HG02973 (cell line): ENCODE results near the gene MMUT.
"Not testable (repeated sequence)": the region's sequence is repeated elsewhere in the genome, so short reads cannot be mapped to it uniquely, and the experiment has no call there.

ENCODE experiments used
- ATAC-seq: cut with Tn5 transposase; IDR thresholded peaks from one replicate; pipeline ENCODE4 v1.9.1; 2021; ENCODE audit warnings: moderate library complexity; ENCODE audit not compliant: unreplicated experiment

Gene MMUT

DNA sequence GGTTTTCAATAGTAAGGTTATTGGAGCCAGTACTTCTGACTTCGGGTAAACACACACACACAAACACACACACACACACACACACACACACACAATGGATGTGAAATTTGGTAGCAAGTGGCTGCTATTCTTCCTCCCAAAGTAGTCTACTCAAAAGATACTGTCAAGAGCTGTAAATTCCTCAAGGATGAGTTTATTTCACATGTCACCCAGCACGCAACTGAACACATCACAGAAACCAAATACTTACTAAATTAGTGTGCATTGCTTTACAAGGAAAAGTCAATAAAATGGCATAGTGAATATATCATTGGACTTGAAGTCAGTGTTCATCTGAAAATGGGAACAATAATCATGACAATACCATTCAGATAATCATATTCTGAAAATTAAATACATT, 32.9 kb downstream of the MMUT start:
- ATAC-seq = no peak

DNA sequence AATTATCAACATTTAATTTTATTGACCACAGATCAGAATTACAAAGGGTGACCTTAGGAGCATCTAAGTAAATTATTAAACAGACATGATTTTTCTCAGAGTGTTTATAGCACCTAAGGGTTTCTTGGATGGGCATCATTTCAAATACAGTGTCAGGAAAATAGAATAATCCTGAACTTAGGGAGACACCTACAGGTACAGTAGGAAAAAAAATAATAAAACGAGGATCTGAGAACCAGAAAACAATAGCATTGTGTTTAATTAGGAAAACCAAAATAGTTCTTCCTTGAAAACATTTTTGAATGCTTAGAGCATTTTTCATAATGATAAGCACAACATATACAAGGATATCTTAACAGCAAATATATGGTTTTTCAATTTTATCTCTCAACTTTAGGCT, 39.2 kb downstream of the MMUT start:
- no peak for ATAC-seq

DNA sequence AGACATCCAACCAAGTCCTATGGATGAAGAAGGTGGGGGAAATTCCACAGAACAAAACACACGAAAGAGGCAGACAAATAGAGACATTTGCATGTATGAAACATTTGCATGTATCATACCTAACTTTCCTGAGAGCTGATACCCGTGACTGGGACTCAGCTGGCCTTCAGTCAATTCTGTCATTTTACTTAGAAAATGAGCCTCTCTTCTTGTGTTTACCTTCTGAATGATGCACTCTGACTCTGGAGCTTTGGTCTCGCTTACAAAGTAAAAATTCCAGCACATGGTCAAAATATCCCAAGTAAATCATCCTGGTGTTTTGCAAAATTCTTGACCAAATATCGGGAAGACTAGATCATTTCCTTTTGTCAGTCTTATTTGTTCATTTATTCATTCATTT, 46.9 kb downstream of the MMUT start:
- no peak for ATAC-seq

DNA sequence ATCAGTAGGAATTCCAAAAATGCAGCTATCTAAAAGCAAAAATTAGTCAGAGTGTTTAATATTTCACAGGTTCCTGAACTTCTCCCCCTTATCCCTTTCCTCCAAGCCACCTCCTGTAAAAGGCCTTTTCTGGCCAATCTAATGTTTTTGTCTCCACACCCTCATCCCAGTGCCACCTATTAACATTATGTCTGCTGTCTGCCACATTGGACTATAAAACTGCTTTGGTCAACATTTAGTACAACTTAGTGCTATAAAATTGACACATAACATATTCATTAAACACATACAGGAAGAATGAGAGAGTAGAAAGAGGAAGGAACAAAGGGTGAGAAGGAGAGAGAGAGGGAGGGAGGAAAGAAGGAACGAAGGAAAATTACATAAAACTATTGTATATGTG, 47.7 kb downstream of the MMUT start:
- no peak for ATAC-seq

DNA sequence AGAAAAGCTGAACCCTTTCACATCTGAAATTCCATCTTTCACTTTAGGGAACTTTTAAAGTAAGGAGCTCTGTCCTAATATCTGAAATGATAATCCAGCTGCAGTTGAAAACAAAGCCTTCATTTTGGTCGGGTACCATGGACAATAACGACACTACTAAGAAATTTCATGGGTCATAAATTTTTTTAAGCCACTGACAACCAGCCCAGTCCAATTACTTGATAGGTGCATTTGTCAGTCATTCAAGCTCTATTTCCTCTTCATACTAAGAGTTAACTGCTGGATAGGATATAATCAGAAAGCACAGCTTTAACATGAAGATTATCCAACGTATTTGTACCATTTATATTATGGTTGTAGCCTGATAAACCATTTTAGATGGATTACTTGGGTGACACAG, 52.5 kb downstream of the MMUT start:
- no peak for ATAC-seq

DNA sequence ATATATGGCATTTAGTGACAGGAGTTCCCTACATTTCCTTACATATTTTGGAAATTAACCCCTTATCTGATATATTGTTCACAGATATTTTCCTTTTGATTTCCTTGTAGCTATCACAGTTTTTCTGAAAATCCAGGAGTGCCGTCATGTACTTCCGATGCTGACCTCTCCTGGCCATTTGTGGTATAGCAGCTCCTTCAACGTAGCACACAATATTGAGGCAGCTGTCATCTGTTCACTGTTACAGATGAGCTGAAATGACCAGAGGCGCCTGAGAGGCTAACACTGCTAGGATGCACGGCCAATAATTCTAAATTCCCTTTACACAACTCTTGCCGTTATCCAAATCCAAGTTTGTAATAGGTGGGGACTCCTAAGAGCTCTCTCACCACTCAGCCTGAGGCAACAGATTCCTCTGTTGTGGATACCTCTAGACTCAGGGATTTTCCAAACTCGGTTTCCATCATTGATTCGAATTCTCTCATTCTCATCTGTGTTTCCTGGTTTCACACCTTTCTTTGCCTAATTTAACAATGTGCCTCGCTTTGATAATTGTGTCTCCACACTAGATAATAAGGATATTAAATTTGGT, 53.0 kb downstream of the MMUT start:
- peak; percentile 81 for ATAC-seq

DNA sequence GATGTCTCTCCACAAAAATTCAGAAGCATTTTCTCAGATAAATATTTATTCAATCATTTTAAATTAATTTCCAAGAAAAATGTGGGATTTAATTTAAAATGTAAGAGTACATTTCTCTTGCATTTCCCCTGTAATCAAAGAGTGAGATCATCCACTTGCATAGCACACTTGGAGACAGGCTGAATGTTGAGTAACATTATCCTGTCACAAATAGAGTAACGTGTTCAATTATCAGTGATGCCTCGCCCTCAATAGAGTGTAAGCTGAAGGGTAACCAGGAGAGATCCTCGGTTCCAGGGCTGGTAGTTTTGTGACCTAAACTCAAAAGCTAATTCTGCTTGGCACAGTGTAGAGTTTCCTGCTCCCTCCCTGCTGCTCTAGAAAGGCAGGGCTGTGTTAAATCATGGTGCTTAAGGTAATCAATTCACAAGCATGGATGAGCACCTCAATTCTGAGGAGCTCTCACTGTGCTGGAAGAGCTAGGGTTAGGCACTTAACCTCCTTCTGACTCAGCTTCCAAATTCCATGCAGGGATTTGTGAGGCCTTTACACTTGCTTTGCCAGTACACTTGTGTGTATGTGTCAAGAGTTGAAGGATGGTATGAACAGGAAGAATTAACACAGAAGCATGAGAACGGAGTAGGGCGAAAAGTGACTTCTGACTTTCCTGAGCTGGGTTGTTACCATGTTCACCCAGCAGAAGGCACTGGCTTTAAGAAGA, 56.6 kb downstream of the MMUT start:
- ATAC-seq = no peak

DNA sequence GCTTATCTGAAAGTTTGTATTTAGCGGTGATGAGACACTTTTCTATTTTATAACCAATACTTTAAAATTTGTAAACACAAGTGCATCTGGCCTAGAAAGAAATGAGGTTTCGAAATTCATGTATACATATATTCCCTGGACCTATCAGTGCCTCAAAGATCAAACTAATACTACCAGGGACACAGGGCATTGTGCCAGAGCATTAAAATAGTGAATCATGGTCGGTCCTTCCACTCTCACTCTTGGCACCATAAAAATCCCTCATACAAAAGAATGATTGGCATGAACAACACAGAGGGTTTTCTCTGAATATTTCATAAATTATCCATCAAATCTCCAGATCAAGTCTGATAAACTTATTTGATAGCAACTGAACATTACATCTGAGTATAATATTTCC, 62.0 kb downstream of the MMUT start:
- no peak for ATAC-seq

DNA sequence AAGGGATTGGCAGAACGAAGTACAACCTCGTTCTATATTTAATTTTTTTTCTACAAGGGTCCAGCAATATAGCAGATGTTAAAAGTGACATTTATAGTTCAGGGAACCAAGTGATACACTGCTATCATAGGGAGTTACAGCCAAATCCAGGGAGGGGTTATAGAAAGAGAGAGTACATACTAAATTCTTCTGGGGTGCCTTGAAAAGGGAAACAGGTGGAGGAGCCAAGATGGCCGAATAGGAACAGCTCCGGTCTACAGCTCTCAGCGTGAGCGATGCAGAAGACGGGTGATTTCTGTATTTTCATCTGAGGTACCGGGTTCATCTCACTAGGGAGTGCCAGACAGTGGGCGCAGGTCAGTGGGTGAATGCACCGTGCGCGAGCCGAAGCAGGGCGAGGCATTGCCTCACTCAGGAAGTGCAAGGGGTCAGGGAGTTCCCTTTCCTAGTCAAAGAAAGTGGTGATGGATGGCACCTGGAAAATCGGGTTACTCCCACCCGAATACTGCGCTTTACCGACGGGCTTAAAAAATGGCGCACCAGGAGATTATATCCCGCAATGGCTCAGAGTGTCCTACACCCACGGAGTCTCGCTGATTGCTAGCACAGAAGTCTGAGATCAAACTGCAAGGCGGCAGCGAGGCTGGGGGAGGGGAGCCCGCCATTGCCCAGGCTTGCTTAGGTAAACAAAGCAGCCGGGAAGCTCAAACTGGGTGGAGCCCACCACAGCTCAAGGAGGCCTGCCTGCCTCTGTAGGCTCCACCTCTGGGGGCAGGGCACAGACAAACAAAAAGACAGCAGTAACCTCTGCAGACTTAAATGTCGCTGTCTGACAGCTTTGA, 76.2 kb downstream of the MMUT start:
- ATAC-seq = not testable (repeated sequence)

DNA sequence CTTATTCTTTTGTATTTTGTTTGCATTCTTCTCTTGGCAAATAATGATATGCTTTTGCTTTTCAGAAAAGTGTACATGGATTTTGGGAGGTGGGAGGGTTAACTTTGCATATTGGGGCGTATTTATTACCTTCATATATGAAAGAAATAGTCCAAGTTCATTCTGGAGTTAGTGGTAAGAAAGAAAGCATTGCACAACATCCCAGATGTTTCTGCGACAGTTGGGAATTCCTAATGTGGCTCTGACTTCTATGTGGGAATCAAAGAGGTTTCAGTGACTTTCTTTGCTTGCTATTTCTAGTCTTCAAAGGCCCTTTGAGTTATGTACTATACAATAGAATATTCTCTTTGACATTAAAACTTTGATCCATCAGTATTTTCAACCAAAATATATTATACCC, 78.1 kb downstream of the MMUT start:
- ATAC-seq = no peak
